ENCODE results near the gene RELL1. TPM values are rescaled to one million over a fixed set of nuclear protein-coding genes. Genes with fewer than 3 reads are reported as not detected.

Gene RELL1
- total RNA-seq (2013; cell fraction: nucleolus; rRNA removed) = 5.7 and 7.3 TPM in 2 replicates
- 10.9 and 11.0 TPM in 2 replicates for total RNA-seq (2014; rRNA removed)
- 8.1 and 9.3 TPM in 2 replicates for total RNA-seq (2014; rRNA removed; fragmentation: Illumina TruSeq; extraction: Trizol)
- 6.0 and 6.9 TPM in 2 replicates for total RNA-seq (2021)
- 0.88 TPM for polyA plus RNA-seq (2011; ENCODE audit: low read depth)
- 3.4 TPM in 2 replicates for polyA plus RNA-seq (2011; rRNA removed)
- 3.2 and 3.4 TPM in 2 replicates for polyA plus RNA-seq (2011; cell fraction: cytosol; rRNA removed)
- 4.1 and 5.4 TPM in 2 replicates for polyA plus RNA-seq (2011; cell fraction: nucleus; rRNA removed)
- 1.9 and 2.4 TPM in 2 replicates for polyA plus RNA-seq (2012)
- 1.5 and 1.6 TPM in 2 replicates for polyA plus RNA-seq (2014; fragmentation: Illumina TruSeq; extraction: Trizol)
- polyA plus RNA-seq (2014; fragmentation: Nextera tagmentation; extraction: Ambion mirVana) = under 1 TPM; 0.20 to 0.26 TPM
- polyA plus RNA-seq (2014; rRNA removed) = 4.1 and 5.3 TPM in 2 replicates
- polyA plus RNA-seq (2016; fragmentation: Nextera tagmentation; extraction: Ambion mirVana) = 1 to 10 TPM; 3.8 to 4.4 TPM
- polyA minus RNA-seq (2011; rRNA and poly(A)+ RNA removed) = 8.9 and 9.4 TPM in 2 replicates
- 4.9 and 5.4 TPM in 2 replicates for polyA minus RNA-seq (2011; cell fraction: cytosol; rRNA and poly(A)+ RNA removed)
- 3.9 and 8.9 TPM in 2 replicates for polyA minus RNA-seq (2011; cell fraction: nucleus; rRNA and poly(A)+ RNA removed)
- Bru-seq, nascent RNA = percentile 69 among the genes with signal in this experiment
- BruChase-seq, experiment 1, labeled RNA remaining after a 6-hour chase = percentile 56 among the genes with signal in this experiment
- percentile 63 among the genes with signal in this experiment for BruChase-seq, experiment 2, labeled RNA remaining after a 2-hour chase
- long read RNA-seq, experiment 1, partial matches to known transcripts = 0 of 16 reads
- long read RNA-seq, experiment 1, other reads (novel, unspliced or antisense) = 14 of 16 reads
- long read RNA-seq, experiment 2, partial matches to known transcripts = 0 of 2 reads
- long read RNA-seq, experiment 2, other reads (novel, unspliced or antisense) = 1 of 2 reads

- H4K20me1 ChIP-seq (ENCODE audit: control insufficient read depth, insufficient read depth) = no peaks in the 10 kb centered on the region
- FAIRE-seq (peak; percentile 94), DNase-seq (ENCODE audit: low read depth, low spot score) (peak; percentile 97), ATAC-seq (peak; percentile 89)
- peaks cover 30% of the 10 kb centered on the region for H3K79me2 ChIP-seq (ENCODE audit: control insufficient read depth, insufficient read depth, low read length)
- BruUV-seq (replicated peaks) = no TSS peak
- peak within 1 kb of the TSS; percentile 70 for H3K9ac ChIP-seq (ENCODE audit: control insufficient read depth, insufficient read depth, low read length)
- H3K9me3 ChIP-seq (replicated peaks; ENCODE audit: control insufficient read depth, insufficient read depth, low read length) = no peaks in the 10 kb centered on the region
- ChIA-PET SMC1A (ENCODE audit: uncharacterized antibody, unreplicated experiment) (interaction anchor here (0.6 to 2.4 kb wide), 6 partner anchors 11 to 94 kb away, joined by 3 to 12 read pairs (median 4); no protein-coding TSS in a partner anchor), RAD21 (ENCODE audit: unreplicated experiment) (interaction anchor here (0.7 to 2.0 kb wide), 11 partner anchors 9 to 292 kb away, joined by 3 to 7 read pairs (median 4); no protein-coding TSS in a partner anchor), POLR2A (interaction anchor here (0.5 to 0.9 kb wide), 6 partner anchors 10 to 1369 kb away, joined by 3 to 9 read pairs (median 4); no protein-coding TSS in a partner anchor), CTCF (interaction anchor here (0.6 to 1.4 kb wide), 7 partner anchors 9 to 349 kb away, joined by 3 to 5 read pairs (median 4); no protein-coding TSS in a partner anchor)
- no peaks in the 10 kb centered on the region for H3K36me3 ChIP-seq (ENCODE audit: control insufficient read depth in 2 of 2, insufficient read depth in 2 of 2, low read length in 1 of 2)
- peaks cover 11% of the 10 kb centered on the region for H3K4me1 ChIP-seq (ENCODE audit: control insufficient read depth, insufficient read depth, low read length)
- no peaks in the 10 kb centered on the region for H3K27me3 ChIP-seq (replicated peaks in 1 of 2; ENCODE audit: control insufficient read depth in 2 of 2, insufficient read depth in 2 of 2, low read length in 1 of 2)
- intact Hi-C loops (cut with micrococcal nuclease; ENCODE audit: unreplicated experiment) (loop anchor here (2.0 kb wide), 1 partner anchor 140 kb away; the partner anchor contains the start of gene PGM2), in situ Hi-C loops (cut with MboI) (no loop called here)
- WGBS (ENCODE audit: insufficient coverage, insufficient replicate concordance, low lambda C conversion rate, missing lambda C conversion rate) = 3% methylated on average over 40 of the region's 58 CpGs
- peak within 1 kb of the TSS; percentile 87 for H3K4me3 ChIP-seq
- H3K27ac ChIP-seq (ENCODE audit: control insufficient read depth, insufficient read depth) = peak within 1 kb of the TSS; percentile 67
- peak within 1 kb of the TSS; percentile 98 for H3K4me2 ChIP-seq (ENCODE audit: control insufficient read depth, insufficient read depth)
- peak within 1 kb of the TSS; percentile 88 for H2AFZ ChIP-seq (ENCODE audit: control insufficient read depth, low read depth, low read length)
- TF ChIP-seq TARDBP (IDR thresholded peaks at IDR 0.05; ENCODE audit: borderline replicate concordance) = no peak
- TF ChIP-seq SREBF1 (IDR thresholded peaks at IDR 0.05; ENCODE audit: low read length) = no peak
- TF ChIP-seq HCFC1 (IDR thresholded peaks at IDR 0.05; ENCODE audit: low read length) = no peak
- no peak for TF ChIP-seq RBBP5 (conservative IDR thresholded peaks at IDR 0.05)
- peak; percentile 47; the same call in 1 of the 2 replicates for TF ChIP-seq ATF3 (IDR thresholded peaks at IDR 0.05; ENCODE audit: borderline replicate concordance, extremely low read depth, low read depth, low read length)
- no peak for TF ChIP-seq CBX5 (IDR thresholded peaks at IDR 0.05; ENCODE audit: low read depth)
- no peak for TF ChIP-seq SREBF2 (IDR thresholded peaks at IDR 0.05; ENCODE audit: low read length)
- TF ChIP-seq RAD51 (IDR thresholded peaks at IDR 0.05) = peak; percentile 95
- TF ChIP-seq ETV6 (conservative IDR thresholded peaks at IDR 0.05 in 1 of 2, IDR thresholded peaks at IDR 0.05 in 1 of 2; ENCODE audit: borderline replicate concordance in 1 of 2, low read depth in 1 of 2) = no peak
- TF ChIP-seq ATF2 (IDR thresholded peaks at IDR 0.05; ENCODE audit: low read length) = no peak
- no peak for TF ChIP-seq KLF5 (IDR thresholded peaks at IDR 0.05; ENCODE audit: partially characterized antibody)
- no peak for TF ChIP-seq ZNF24 (IDR thresholded peaks at IDR 0.05)
- TF ChIP-seq BACH1 (IDR thresholded peaks at IDR 0.05; ENCODE audit: borderline replicate concordance) = no peak
- TF ChIP-seq DPF2 (IDR thresholded peaks at IDR 0.05) = no peak
- TF ChIP-seq SRF (IDR thresholded peaks at IDR 0.05; ENCODE audit: low read depth in 2 of 2, low read length in 2 of 2) = peak in 1 of 2 experiments; percentile 20; a peak in 1 of 4 replicates
- TF ChIP-seq CEBPB (IDR thresholded peaks at IDR 0.05; ENCODE audit: borderline replicate concordance in 1 of 2, low read depth in 2 of 2, low read length in 2 of 2) = no peak
- TF ChIP-seq ZBED1 (IDR thresholded peaks at IDR 0.05; ENCODE audit: borderline replicate concordance) = no peak
- TF ChIP-seq FOXM1 (IDR thresholded peaks at IDR 0.05; ENCODE audit: low read depth, low read length) = no peak
- TF ChIP-seq SIN3A (IDR thresholded peaks at IDR 0.05; ENCODE audit: low read depth, low read length) = no peak
- TF ChIP-seq ESRRA (IDR thresholded peaks at IDR 0.05; ENCODE audit: low read length) = no peak
These were observed at the start of gene RELL1 for GRCh38 chr4:37686373-37687193. RELL1 (minus strand) TSS chr4:37686376; CDS start chr4:37686287, 89 bp downstream.
